Limb (tissue), 2 donors: ENCODE results near the gene NKD1.

ENCODE experiments used
- DNase-seq, 2 donors: peaks; one replicate each; pipeline ENCODE4 v3.0.0-alpha.2; 2016; ENCODE audit errors: extremely low spot score in 2 of 2

NKD1 gene

GRCh38 chr16:50643192-50643591, 95.0 kb downstream of the NKD1 start:
- no peak for DNase-seq

GRCh38 chr16:50644245-50644644, 96.0 kb downstream of the NKD1 start:
- DNase-seq: no peak

- peak; percentile 36 to 55 for DNase-seq
Measured at GRCh38 chr16:50644729-50645128, 96.5 kb downstream of the NKD1 start.

- DNase-seq: peak; percentile 45 to 55
Measured at GRCh38 chr16:50645563-50646220, 97.5 kb downstream of the NKD1 start.

- no peak for DNase-seq
Measured at GRCh38 chr16:50646345-50646744, 98.1 kb downstream of the NKD1 start.

- no peak for DNase-seq
Measured at GRCh38 chr16:50651835-50652438, 103.7 kb downstream of the NKD1 start.

GRCh38 chr16:50652836-50653425, 104.7 kb downstream of the NKD1 start:
- no peak for DNase-seq

- no peak for DNase-seq
Measured at GRCh38 chr16:50653633-50654519, 105.7 kb downstream of the NKD1 start.

- DNase-seq: no peak
Measured at GRCh38 chr16:50655558-50656055, 107.4 kb downstream of the NKD1 start.

GRCh38 chr16:50657241-50657640, 109.0 kb downstream of the NKD1 start:
- no peak for DNase-seq

- no peak for DNase-seq
Measured at GRCh38 chr16:50659806-50660205, 111.6 kb downstream of the NKD1 start.

- DNase-seq: no peak
Measured at GRCh38 chr16:50662306-50662940, 114.2 kb downstream of the NKD1 start.

- no peak for DNase-seq
Measured at GRCh38 chr16:50664270-50664669, 116.1 kb downstream of the NKD1 start.

GRCh38 chr16:50665128-50665878, 117.1 kb downstream of the NKD1 start:
- DNase-seq: peak; percentile 87 to 92

- DNase-seq: no peak
Measured at GRCh38 chr16:50666658-50667496, 118.7 kb downstream of the NKD1 start.

GRCh38 chr16:50667497-50668367, 119.5 kb downstream of the NKD1 start:
- DNase-seq: no peak

GRCh38 chr16:50668368-50669008, 120.3 kb downstream of the NKD1 start:
- peak in 1 of 2 donors; percentile 49 for DNase-seq

- DNase-seq: no peak
Measured at GRCh38 chr16:50669741-50670140, 121.5 kb downstream of the NKD1 start.
